ENCODE results near the gene CGNL1.

Gene CGNL1

GRCh38 chr15:57509965-57510364, 133.7 kb downstream of the CGNL1 start (continued):
- no peak for TF ChIP-seq ZFP37 (tag by site-specific recombination; IDR thresholded peaks at IDR 0.05)
- no peak for TF ChIP-seq IKZF3 (tag by site-specific recombination; IDR thresholded peaks at IDR 0.05)
- TF ChIP-seq ZNF777 (tag by site-specific recombination; IDR thresholded peaks at IDR 0.05; ENCODE audit: borderline replicate concordance), result no peak
- TF ChIP-seq RBAK (tag by site-specific recombination; IDR thresholded peaks at IDR 0.05), result no peak

GRCh38 chr15:57510647-57511046, 134.3 kb downstream of the CGNL1 start:
- Histone ChIP-seq H3K27ac (ENCODE audit: extremely low read depth, low read depth, low read length) (no peak overlapping the region), H3K9me3 (ENCODE audit: control insufficient read depth, insufficient read depth, low read depth, low read length) (no peaks in the 10 kb centered on the region), H3K36me3 (ENCODE audit: control insufficient read depth in 2 of 2, insufficient read depth in 1 of 2, low read length in 2 of 2) (no peaks in the 10 kb centered on the region), H3K4me1 (ENCODE audit: control insufficient read depth, insufficient read depth, low read length) (no peaks in the 10 kb centered on the region), H3K4me3 (ENCODE audit: low read depth, low read length) (no peak overlapping the region)
- TF ChIP-seq HOXC10 (CRISPR knock-in tag; IDR thresholded peaks at IDR 0.05) (no peak), ZNF558 (tag by site-specific recombination; IDR thresholded peaks at IDR 0.05) (no peak), ZNF837 (tag by site-specific recombination; IDR thresholded peaks at IDR 0.05) (no peak), ZNF362 (tag by site-specific recombination; IDR thresholded peaks at IDR 0.05) (no peak), ZNF341 (tag by site-specific recombination; IDR thresholded peaks at IDR 0.05; ENCODE audit: low read depth) (no peak), ZSCAN5A (tag by site-specific recombination; IDR thresholded peaks at IDR 0.05) (no peak), PRDM4 (tag by site-specific recombination; IDR thresholded peaks at IDR 0.05) (no peak), ZFHX2 (tag by site-specific recombination; conservative IDR thresholded peaks at IDR 0.05) (no peak), CTCF (tag by site-specific recombination; IDR thresholded peaks at IDR 0.05) (no peak), ZNF555 (tag by site-specific recombination; conservative IDR thresholded peaks at IDR 0.05) (no peak), ZNF426 (tag by site-specific recombination; IDR thresholded peaks at IDR 0.05) (no peak), ZNF26 (tag by site-specific recombination; IDR thresholded peaks at IDR 0.05) (no peak), SCRT1 (tag by site-specific recombination; IDR thresholded peaks at IDR 0.05; ENCODE audit: borderline replicate concordance) (no peak)
- TF ChIP-seq, protein P1, sequence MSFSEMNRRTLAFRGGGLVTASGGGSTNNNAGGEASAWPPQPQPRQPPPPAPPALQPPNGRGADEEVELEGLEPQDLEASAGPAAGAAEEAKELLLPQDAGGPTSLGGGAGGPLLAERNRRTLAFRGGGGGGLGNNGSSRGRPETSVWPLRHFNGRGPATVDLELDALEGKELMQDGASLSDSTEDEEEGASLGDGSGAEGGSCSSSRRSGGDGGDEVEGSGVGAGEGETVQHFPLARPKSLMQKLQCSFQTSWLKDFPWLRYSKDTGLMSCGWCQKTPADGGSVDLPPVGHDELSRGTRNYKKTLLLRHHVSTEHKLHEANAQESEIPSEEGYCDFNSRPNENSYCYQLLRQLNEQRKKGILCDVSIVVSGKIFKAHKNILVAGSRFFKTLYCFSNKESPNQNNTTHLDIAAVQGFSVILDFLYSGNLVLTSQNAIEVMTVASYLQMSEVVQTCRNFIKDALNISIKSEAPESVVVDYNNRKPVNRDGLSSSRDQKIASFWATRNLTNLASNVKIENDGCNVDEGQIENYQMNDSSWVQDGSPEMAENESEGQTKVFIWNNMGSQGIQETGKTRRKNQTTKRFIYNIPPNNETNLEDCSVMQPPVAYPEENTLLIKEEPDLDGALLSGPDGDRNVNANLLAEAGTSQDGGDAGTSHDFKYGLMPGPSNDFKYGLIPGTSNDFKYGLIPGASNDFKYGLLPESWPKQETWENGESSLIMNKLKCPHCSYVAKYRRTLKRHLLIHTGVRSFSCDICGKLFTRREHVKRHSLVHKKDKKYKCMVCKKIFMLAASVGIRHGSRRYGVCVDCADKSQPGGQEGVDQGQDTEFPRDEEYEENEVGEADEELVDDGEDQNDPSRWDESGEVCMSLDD (tag by site-specific recombination; IDR thresholded peaks at IDR 0.05), result no peak
- TF ChIP-seq, protein P2, sequence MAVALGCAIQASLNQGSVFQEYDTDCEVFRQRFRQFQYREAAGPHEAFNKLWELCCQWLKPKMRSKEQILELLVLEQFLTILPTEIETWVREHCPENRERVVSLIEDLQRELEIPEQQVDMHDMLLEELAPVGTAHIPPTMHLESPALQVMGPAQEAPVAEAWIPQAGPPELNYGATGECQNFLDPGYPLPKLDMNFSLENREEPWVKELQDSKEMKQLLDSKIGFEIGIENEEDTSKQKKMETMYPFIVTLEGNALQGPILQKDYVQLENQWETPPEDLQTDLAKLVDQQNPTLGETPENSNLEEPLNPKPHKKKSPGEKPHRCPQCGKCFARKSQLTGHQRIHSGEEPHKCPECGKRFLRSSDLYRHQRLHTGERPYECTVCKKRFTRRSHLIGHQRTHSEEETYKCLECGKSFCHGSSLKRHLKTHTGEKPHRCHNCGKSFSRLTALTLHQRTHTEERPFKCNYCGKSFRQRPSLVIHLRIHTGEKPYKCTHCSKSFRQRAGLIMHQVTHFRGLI (tag by site-specific recombination; IDR thresholded peaks at IDR 0.05), result no peak
- TF ChIP-seq, protein P3, sequence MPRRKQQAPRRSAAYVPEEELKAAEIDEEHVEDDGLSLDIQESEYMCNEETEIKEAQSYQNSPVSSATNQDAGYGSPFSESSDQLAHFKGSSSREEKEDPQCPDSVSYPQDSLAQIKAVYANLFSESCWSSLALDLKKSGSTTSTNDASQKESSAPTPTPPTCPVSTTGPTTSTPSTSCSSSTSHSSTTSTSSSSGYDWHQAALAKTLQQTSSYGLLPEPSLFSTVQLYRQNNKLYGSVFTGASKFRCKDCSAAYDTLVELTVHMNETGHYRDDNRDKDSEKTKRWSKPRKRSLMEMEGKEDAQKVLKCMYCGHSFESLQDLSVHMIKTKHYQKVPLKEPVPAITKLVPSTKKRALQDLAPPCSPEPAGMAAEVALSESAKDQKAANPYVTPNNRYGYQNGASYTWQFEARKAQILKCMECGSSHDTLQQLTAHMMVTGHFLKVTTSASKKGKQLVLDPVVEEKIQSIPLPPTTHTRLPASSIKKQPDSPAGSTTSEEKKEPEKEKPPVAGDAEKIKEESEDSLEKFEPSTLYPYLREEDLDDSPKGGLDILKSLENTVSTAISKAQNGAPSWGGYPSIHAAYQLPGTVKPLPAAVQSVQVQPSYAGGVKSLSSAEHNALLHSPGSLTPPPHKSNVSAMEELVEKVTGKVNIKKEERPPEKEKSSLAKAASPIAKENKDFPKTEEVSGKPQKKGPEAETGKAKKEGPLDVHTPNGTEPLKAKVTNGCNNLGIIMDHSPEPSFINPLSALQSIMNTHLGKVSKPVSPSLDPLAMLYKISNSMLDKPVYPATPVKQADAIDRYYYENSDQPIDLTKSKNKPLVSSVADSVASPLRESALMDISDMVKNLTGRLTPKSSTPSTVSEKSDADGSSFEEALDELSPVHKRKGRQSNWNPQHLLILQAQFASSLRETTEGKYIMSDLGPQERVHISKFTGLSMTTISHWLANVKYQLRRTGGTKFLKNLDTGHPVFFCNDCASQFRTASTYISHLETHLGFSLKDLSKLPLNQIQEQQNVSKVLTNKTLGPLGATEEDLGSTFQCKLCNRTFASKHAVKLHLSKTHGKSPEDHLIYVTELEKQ (tag by site-specific recombination; IDR thresholded peaks at IDR 0.05; ENCODE audit: borderline replicate concordance), result no peak
- ChIA-PET CTCF (no interaction called here), POLR2A (no interaction called here)
